ENCODE measurements around the gene MFNG. TPM values are rescaled to one million over a fixed set of nuclear protein-coding genes. Genes with fewer than 3 reads are reported as not detected.

The MFNG gene
- total RNA-seq, 1 experiment from 2014 or later, result 3.3 TPM

DNA sequence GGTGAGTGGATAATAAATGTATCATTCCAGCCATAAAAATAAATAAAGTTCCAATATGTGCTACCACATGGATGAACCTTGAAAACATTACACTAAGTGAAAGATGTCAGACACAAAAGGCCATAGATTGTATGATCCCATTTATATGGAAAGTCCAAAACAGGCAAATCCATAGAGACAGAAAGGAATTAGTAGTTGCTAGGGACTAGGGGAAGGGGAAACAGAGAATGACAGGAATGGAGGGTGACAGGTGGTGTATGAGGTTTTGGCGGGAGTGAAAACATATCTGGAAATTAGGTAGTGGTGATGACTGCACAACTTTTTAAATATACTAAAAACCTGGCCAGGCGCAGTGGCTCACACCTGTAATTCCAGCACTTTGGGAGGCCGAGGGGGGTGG is 48.3 kb upstream of the MFNG start:
- H2BK5ac ChIP-seq (ENCODE audit: insufficient read length, low read length), result no peak overlapping the region
- H2AFZ ChIP-seq (ENCODE audit: low read length), result no peak overlapping the region
- no peak overlapping the region for H2BK15ac ChIP-seq (ENCODE audit: low read depth, low read length)
- H4K91ac ChIP-seq (ENCODE audit: insufficient read length, low read depth, low read length), result no peak overlapping the region
- H3K79me1 ChIP-seq (ENCODE audit: insufficient read depth, low read depth, low read length, poor library complexity, severe bottlenecking), result no peaks in the 10 kb centered on the region
- H3K4me1 Mint-ChIP-seq, result peaks cover 7 to 9% of the 10 kb centered on the region in 2 experiments
- H3K79me2 ChIP-seq (ENCODE audit: insufficient read depth, low read length), result no peaks in the 10 kb centered on the region
- H3K4me1 ChIP-seq (ENCODE audit: insufficient read depth, low read length), result no peaks in the 10 kb centered on the region
- no peak overlapping the region for H3T11ph ChIP-seq (ENCODE audit: low read length)
- no peaks in the 10 kb centered on the region for H3K27me3 ChIP-seq (ENCODE audit: insufficient read depth, low read length)
- no peak overlapping the region for H3K4me3 Mint-ChIP-seq
- no peak overlapping the region for H3K18ac ChIP-seq (ENCODE audit: insufficient read length, low read depth, low read length)
- TF ChIP-seq, protein P1, sequence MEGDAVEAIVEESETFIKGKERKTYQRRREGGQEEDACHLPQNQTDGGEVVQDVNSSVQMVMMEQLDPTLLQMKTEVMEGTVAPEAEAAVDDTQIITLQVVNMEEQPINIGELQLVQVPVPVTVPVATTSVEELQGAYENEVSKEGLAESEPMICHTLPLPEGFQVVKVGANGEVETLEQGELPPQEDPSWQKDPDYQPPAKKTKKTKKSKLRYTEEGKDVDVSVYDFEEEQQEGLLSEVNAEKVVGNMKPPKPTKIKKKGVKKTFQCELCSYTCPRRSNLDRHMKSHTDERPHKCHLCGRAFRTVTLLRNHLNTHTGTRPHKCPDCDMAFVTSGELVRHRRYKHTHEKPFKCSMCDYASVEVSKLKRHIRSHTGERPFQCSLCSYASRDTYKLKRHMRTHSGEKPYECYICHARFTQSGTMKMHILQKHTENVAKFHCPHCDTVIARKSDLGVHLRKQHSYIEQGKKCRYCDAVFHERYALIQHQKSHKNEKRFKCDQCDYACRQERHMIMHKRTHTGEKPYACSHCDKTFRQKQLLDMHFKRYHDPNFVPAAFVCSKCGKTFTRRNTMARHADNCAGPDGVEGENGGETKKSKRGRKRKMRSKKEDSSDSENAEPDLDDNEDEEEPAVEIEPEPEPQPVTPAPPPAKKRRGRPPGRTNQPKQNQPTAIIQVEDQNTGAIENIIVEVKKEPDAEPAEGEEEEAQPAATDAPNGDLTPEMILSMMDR (conservative IDR thresholded peaks at IDR 0.05), result no peak
- no peaks in the 10 kb centered on the region for H3K23me2 ChIP-seq (ENCODE audit: insufficient read length, low read depth, low read length, poor library complexity, severe bottlenecking)
- no peak overlapping the region for H3K27ac Mint-ChIP-seq
- no peak overlapping the region for H3K4me2 ChIP-seq (ENCODE audit: insufficient read depth, insufficient read length, low read length)
- no peak overlapping the region for H4K8ac ChIP-seq (replicated peaks; ENCODE audit: insufficient read length, low read depth, low read length)
- no peak overlapping the region for H3K23ac ChIP-seq (ENCODE audit: insufficient read length, low read depth, low read length)
- no peak overlapping the region for H2BK12ac ChIP-seq (ENCODE audit: insufficient read length, low read depth, low read length)
- no peak overlapping the region for H2AK5ac ChIP-seq (ENCODE audit: insufficient read length, low read length)
- no peaks in the 10 kb centered on the region for H3K9me3 ChIP-seq (ENCODE audit: control insufficient read depth, low read depth, low read length)
- H2BK120ac ChIP-seq (ENCODE audit: low read depth, low read length, poor library complexity, severe bottlenecking), result no peak overlapping the region
- H3K4ac ChIP-seq (ENCODE audit: low read depth, low read length), result no peak overlapping the region
- H3K27me3 Mint-ChIP-seq (ENCODE audit: low read depth), result peaks cover 16% of the 10 kb centered on the region
- no peaks in the 10 kb centered on the region for H4K20me1 ChIP-seq (ENCODE audit: control insufficient read depth, insufficient read depth, insufficient read length)
- H3K36me3 Mint-ChIP-seq (ENCODE audit: insufficient read depth in 1 of 3, low read depth in 3 of 3), result no peaks in the 10 kb centered on the region
- WGBS (ENCODE audit: extremely low coverage, insufficient read length, low lambda C conversion rate), result no CpG with 5 or more reads among the region's 3 CpGs
- H3K9ac ChIP-seq (ENCODE audit: extremely low read depth, insufficient read length, low read length), result no peak overlapping the region
- no peak overlapping the region for H3K27ac ChIP-seq (ENCODE audit: insufficient read length, low read depth, low read length)
- H3K56ac ChIP-seq (ENCODE audit: insufficient read length, low read depth, low read length), result no peak overlapping the region
- no peaks in the 10 kb centered on the region; a peak in 1 of 5 replicates for H3K9me3 Mint-ChIP-seq
- no peak overlapping the region for H2BK20ac ChIP-seq (ENCODE audit: low read depth, low read length, poor library complexity, severe bottlenecking)
- no peak overlapping the region for H4K5ac ChIP-seq (ENCODE audit: insufficient read length, low read depth, low read length)
- DNase-seq, result no peak
- H3K14ac ChIP-seq (ENCODE audit: insufficient read depth, low read length), result no peak overlapping the region

Measured in H9 (cell line).